CD4-positive, alpha-beta T cell treated with Interleukin-21 for 1 hour (primary cell): ENCODE results near the gene ZNF628.
"Not testable (repeated sequence)": the region's sequence is repeated elsewhere in the genome, so short reads cannot be mapped to it uniquely, and the experiment has no call there.

Experiments
- DNase-seq: peaks from one replicate; pipeline ENCODE4 v3.0.0-alpha.2; 2020

Gene ZNF628

GRCh38 chr19:55486043-55486970 is 9.9 kb downstream of the ZNF628 start:
- DNase-seq: no peak

- no peak for DNase-seq
Observed at GRCh38 chr19:55486971-55487923, 10.8 kb downstream of the ZNF628 start.

GRCh38 chr19:55487924-55488687 is 11.7 kb downstream of the ZNF628 start, which contains the start of gene SSC5D:
SSC5D (plus strand) TSS chr19:55488436; CDS start chr19:55488590, 154 bp downstream.
- DNase-seq: no peak

- no peak for DNase-seq
Observed at GRCh38 chr19:55488986-55489710, 12.7 kb downstream of the ZNF628 start.

GRCh38 chr19:55489711-55490477 is 13.5 kb downstream of the ZNF628 start:
- DNase-seq: no peak

- DNase-seq: no peak
Observed at GRCh38 chr19:55490478-55491432, 14.3 kb downstream of the ZNF628 start.

- no peak for DNase-seq
Observed at GRCh38 chr19:55491546-55492360, 15.3 kb downstream of the ZNF628 start.

- no peak for DNase-seq
Observed at GRCh38 chr19:55492362-55492944, 16.0 kb downstream of the ZNF628 start.

- DNase-seq: no peak
Observed at GRCh38 chr19:55493052-55493644, 16.7 kb downstream of the ZNF628 start.

GRCh38 chr19:55493645-55494171 is 17.3 kb downstream of the ZNF628 start:
- no peak for DNase-seq

GRCh38 chr19:55494172-55494761 is 17.9 kb downstream of the ZNF628 start:
- no peak for DNase-seq

GRCh38 chr19:55495646-55496349 is 19.4 kb downstream of the ZNF628 start:
- no peak for DNase-seq

- not testable (repeated sequence) for DNase-seq
Observed at GRCh38 chr19:55496820-55497219, 20.4 kb downstream of the ZNF628 start.

- no peak for DNase-seq
Observed at GRCh38 chr19:55497763-55498162, 21.3 kb downstream of the ZNF628 start.

GRCh38 chr19:55498246-55498840 is 21.9 kb downstream of the ZNF628 start:
- no peak for DNase-seq

GRCh38 chr19:55500368-55500952 is 24.0 kb downstream of the ZNF628 start:
- DNase-seq: no peak
